Measurements from ENCODE around the gene OXCT1.
A peak's percentile ranks its signal among the peaks of the same experiment; 100 is the strongest.
"Not testable (repeated sequence)": the region's sequence is repeated elsewhere in the genome, so short reads cannot be mapped to it uniquely, and the experiment has no call there.

The OXCT1 gene

GRCh38 chr5:41871852-41872251 lies 1.6 kb upstream of the OXCT1 start:
- DNase-seq: no peak

GRCh38 chr5:41870627-41871048 lies 413 bp upstream of the OXCT1 start:
- DNase-seq: no peak

GRCh38 chr5:41869151-41869723 lies 988 bp downstream of the OXCT1 start:
- DNase-seq: no peak

GRCh38 chr5:41863871-41864486 lies 6.2 kb downstream of the OXCT1 start:
- DNase-seq: no peak

- DNase-seq: no peak
Observed at GRCh38 chr5:41858890-41859289, 11.3 kb downstream of the OXCT1 start.

GRCh38 chr5:41857989-41858388 lies 12.2 kb downstream of the OXCT1 start:
- no peak for DNase-seq

GRCh38 chr5:41856644-41857491 lies 13.4 kb downstream of the OXCT1 start:
- peak; percentile 26 to 79 for DNase-seq

- no peak for DNase-seq
Observed at GRCh38 chr5:41852293-41852692, 17.9 kb downstream of the OXCT1 start.

GRCh38 chr5:41851116-41851515 lies 19.1 kb downstream of the OXCT1 start:
- DNase-seq: no peak

GRCh38 chr5:41848983-41849382 lies 21.2 kb downstream of the OXCT1 start:
- no peak for DNase-seq

GRCh38 chr5:41845751-41846150 lies 24.5 kb downstream of the OXCT1 start:
- not testable (repeated sequence) for DNase-seq

GRCh38 chr5:41844502-41844901 lies 25.7 kb downstream of the OXCT1 start:
- no peak for DNase-seq

GRCh38 chr5:41843456-41844370 lies 26.5 kb downstream of the OXCT1 start:
- DNase-seq: peak; percentile 43 to 65

- DNase-seq: no peak
Observed at GRCh38 chr5:41842777-41843176, 27.4 kb downstream of the OXCT1 start.

- no peak for DNase-seq
Observed at GRCh38 chr5:41841325-41841724, 28.9 kb downstream of the OXCT1 start.

GRCh38 chr5:41840251-41840650 lies 30.0 kb downstream of the OXCT1 start:
- no peak for DNase-seq

GRCh38 chr5:41837793-41838192 lies 32.4 kb downstream of the OXCT1 start:
- no peak for DNase-seq

- DNase-seq: no peak
Observed at GRCh38 chr5:41835645-41836044, 34.6 kb downstream of the OXCT1 start.

GRCh38 chr5:41834506-41834905 lies 35.7 kb downstream of the OXCT1 start:
- no peak for DNase-seq

- DNase-seq: no peak
Observed at GRCh38 chr5:41832430-41832829, 37.8 kb downstream of the OXCT1 start.

- DNase-seq: no peak
Observed at GRCh38 chr5:41831155-41831554, 39.1 kb downstream of the OXCT1 start.

GRCh38 chr5:41827792-41828191 lies 42.4 kb downstream of the OXCT1 start:
- DNase-seq: no peak

GRCh38 chr5:41822036-41822435 lies 48.2 kb downstream of the OXCT1 start:
- no peak for DNase-seq

Measured in NCI-H1930 (cell line).